Astrocyte of the cerebellum (primary cell): ENCODE measurements around the gene RRP1B.

Experiments
- DNase-seq: peaks from one replicate; pipeline ENCODE4 v3.0.0-alpha.2; 2011; ENCODE audit warnings: low read depth
- H3K4me3 ChIP-seq: 2 replicates; pipeline ENCODE4 v1.5.1; 2011; ENCODE audit warnings: mild to moderate bottlenecking, low read depth, low read length, moderate library complexity
- in situ Hi-C: cut with HindIII; loops from 2 replicates; pipeline ENCODE4 v1.10.0; 2017; ENCODE audit warnings: low sequenced_read_pairs
- TF ChIP-seq, protein P1 (sequence below): IDR thresholded peaks from 2 replicates; pipeline ENCODE4 v1.5.1; 2012; ENCODE audit warnings: low read length, low read depth, moderate library complexity, mild to moderate bottlenecking; ENCODE audit errors: missing control alignments

RRP1B gene

DNA sequence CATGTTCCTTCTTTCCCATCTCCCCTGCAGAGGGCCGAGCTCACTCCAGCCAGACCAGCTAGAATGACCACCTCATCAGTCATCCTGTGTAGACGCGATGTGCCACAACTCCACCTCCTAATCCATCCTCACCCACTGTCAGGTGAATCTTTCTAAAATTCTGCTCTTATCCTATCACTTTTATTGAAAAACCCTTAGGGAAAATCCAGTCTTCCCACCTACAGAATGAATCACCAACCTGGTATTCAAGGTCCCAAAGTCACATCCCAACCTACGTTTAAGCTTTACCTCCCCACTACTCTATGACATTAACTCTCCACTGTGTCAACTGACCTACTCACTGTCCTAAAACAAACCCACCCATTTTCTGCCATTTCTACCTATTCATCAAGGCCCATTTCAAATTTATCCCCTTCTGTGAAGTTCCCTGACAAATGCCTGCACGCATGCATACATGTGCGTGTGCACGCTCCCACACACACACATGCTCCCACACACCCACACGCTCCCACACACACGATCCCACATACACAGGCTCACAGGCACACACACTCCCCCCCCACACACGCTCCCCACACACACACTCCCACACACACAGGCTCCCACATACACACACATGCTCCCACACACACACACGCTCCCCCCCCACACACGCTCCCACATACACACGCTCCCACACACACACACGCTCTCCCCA, 27.8 kb upstream of the RRP1B start:
- in situ Hi-C loops: no loop called here
- no peak for DNase-seq
- TF ChIP-seq, protein P1, sequence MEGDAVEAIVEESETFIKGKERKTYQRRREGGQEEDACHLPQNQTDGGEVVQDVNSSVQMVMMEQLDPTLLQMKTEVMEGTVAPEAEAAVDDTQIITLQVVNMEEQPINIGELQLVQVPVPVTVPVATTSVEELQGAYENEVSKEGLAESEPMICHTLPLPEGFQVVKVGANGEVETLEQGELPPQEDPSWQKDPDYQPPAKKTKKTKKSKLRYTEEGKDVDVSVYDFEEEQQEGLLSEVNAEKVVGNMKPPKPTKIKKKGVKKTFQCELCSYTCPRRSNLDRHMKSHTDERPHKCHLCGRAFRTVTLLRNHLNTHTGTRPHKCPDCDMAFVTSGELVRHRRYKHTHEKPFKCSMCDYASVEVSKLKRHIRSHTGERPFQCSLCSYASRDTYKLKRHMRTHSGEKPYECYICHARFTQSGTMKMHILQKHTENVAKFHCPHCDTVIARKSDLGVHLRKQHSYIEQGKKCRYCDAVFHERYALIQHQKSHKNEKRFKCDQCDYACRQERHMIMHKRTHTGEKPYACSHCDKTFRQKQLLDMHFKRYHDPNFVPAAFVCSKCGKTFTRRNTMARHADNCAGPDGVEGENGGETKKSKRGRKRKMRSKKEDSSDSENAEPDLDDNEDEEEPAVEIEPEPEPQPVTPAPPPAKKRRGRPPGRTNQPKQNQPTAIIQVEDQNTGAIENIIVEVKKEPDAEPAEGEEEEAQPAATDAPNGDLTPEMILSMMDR: no peak
- no peak overlapping the region for H3K4me3 ChIP-seq

DNA sequence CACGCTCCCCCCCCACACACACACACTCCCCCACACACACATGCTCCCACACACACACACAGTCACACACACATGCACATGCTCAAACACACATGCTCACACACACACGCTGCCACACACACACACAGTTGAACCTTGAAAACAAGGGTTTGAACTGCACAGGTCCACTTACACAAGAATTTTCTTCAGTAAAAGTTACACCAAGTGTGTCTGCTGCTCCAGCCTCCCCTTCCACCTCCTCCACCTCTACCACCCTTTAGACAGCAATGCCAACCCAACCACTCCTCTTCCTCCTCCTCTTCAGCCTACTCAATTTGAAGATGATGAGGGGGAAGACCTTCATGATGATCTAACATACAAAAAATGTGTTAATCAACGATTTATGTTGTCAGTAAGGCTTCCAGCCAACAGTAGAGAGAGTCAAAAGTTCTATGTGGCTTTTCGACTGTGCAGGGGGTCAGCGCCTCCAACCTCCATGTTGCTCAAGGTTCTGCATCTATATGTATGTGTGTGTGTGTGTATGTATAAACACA, 26.9 kb upstream of the RRP1B start:
- TF ChIP-seq, protein P1: no peak
- in situ Hi-C loops: no loop called here
- no peak for DNase-seq
- no peak overlapping the region for H3K4me3 ChIP-seq

GRCh38 chr21:43634618-43635017, 24.7 kb upstream of the RRP1B start:
- in situ Hi-C loops: no loop called here
- H3K4me3 ChIP-seq: no peak overlapping the region
- TF ChIP-seq, protein P1: no peak
- no peak for DNase-seq

GRCh38 chr21:43635436-43635835, 23.9 kb upstream of the RRP1B start:
- in situ Hi-C loops: no loop called here
- DNase-seq: no peak
- TF ChIP-seq, protein P1: no peak
- H3K4me3 ChIP-seq: no peak overlapping the region

DNA sequence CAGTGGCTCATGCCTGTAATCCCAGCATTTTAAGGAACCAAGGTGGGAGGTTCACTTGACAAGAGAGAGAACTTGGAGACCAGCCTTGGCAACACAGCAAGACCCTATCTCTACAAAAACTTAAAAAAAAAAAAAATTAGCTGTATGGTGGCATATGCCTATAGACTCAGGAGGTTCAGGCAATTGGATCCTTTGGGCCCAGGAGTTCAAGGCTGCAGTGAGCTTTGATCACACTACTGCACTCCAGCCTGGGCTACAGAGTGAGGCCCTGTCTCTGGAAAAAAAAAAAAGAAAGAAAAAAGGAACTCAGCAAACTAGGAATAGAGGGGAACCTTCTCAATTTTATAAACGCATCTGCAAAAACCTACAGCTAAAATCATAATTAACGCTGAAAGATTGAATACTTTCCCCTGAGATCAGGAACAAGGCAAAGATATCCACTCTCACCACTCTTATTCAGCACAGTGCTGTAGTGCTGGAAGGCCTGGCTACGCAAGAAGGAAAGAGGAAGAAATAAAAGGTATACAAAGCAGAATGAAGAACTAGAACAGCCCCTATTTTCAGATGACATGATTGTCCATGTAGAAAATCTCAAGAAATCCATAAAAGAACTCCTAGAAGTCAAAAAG, 21.7 kb upstream of the RRP1B start:
- in situ Hi-C loops: no loop called here
- DNase-seq: no peak
- TF ChIP-seq, protein P1: no peak
- no peak overlapping the region for H3K4me3 ChIP-seq

GRCh38 chr21:43639470-43640353, 19.6 kb upstream of the RRP1B start:
- DNase-seq: no peak
- H3K4me3 ChIP-seq: no peak overlapping the region
- in situ Hi-C loops: no loop called here
- TF ChIP-seq, protein P1: no peak
